NB4 (cell line): ENCODE results near the gene HAUS7.

Experiments used
- CTCF ChIP-seq: IDR thresholded peaks from one replicate; pipeline ENCODE4 v1.5.1; 2012; ENCODE audit warnings: low read depth, low read length
- POLR2A ChIP-seq: IDR thresholded peaks from 2 replicates; pipeline ENCODE4 v1.6.1; 2011; ENCODE audit warnings: mild to moderate bottlenecking; ENCODE audit not compliant: insufficient read length; ENCODE audit errors: extremely low read depth

DNA sequence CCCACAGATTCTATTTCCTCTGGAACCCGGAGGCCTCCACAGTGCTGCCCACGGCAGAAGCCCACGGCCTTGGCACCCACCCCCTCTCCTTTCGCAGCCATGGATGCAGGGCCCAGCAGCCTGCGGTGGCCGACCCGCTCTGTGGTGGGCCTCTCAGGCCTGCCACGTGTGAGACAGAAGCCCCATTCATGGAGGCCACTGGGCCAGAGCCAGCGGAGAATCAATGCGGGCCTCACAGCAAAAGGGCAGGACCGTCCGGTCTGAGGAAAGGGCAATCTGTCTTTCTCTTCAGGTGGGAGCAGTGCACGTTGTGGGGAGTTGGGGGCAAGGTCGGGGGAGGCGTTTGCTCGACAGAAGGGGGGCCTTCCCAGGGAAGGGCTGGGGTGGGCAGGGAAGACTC lies 8.4 kb upstream of the HAUS7 start:
- TF ChIP-seq POLR2A (no peak), CTCF (no peak)
